Activated T-cell treated with anti-CD3 and anti-CD28 coated beads, Interleukin-2, amount 50 U/mL, for 48 hours (primary cell): ENCODE data around the gene CEP104.

Experiments used
- DNase-seq, 2 experiments: peaks; one replicate each; pipeline ENCODE4 v3.0.0-alpha.2; 2020

The CEP104 gene

GRCh38 chr1:3864884-3865283 lies 7.9 kb upstream of the CEP104 start:
- no peak for DNase-seq

GRCh38 chr1:3863231-3863935 lies 6.4 kb upstream of the CEP104 start:
- DNase-seq = no peak

GRCh38 chr1:3858231-3858981 lies 1.4 kb upstream of the CEP104 start:
- no peak for DNase-seq

GRCh38 chr1:3857791-3858129 lies 749 bp upstream of the CEP104 start:
- DNase-seq = no peak

- DNase-seq = no peak
Measured at GRCh38 chr1:3852711-3853485, 4.1 kb downstream of the CEP104 start.

- DNase-seq = no peak
Measured at GRCh38 chr1:3852091-3852490, 4.9 kb downstream of the CEP104 start.

GRCh38 chr1:3851292-3851691 lies 5.7 kb downstream of the CEP104 start:
- DNase-seq = no peak

- DNase-seq = no peak
Measured at GRCh38 chr1:3850857-3851256, 6.2 kb downstream of the CEP104 start.

GRCh38 chr1:3847081-3847480 lies 9.9 kb downstream of the CEP104 start:
- DNase-seq = no peak

- no peak for DNase-seq
Measured at GRCh38 chr1:3846541-3846940, 10.5 kb downstream of the CEP104 start.

GRCh38 chr1:3842912-3843311 lies 14.1 kb downstream of the CEP104 start:
- DNase-seq = no peak

GRCh38 chr1:3841491-3841890 lies 15.5 kb downstream of the CEP104 start:
- no peak for DNase-seq

GRCh38 chr1:3838788-3839187 lies 18.2 kb downstream of the CEP104 start:
- no peak for DNase-seq

- no peak for DNase-seq
Measured at GRCh38 chr1:3837685-3838084, 19.3 kb downstream of the CEP104 start.

GRCh38 chr1:3837200-3837599 lies 19.8 kb downstream of the CEP104 start:
- no peak for DNase-seq

GRCh38 chr1:3836421-3836820 lies 20.6 kb downstream of the CEP104 start:
- DNase-seq = no peak

GRCh38 chr1:3834701-3835100 lies 22.3 kb downstream of the CEP104 start:
- DNase-seq = no peak

GRCh38 chr1:3831689-3832088 lies 25.3 kb downstream of the CEP104 start:
- no peak for DNase-seq

- DNase-seq = no peak
Measured at GRCh38 chr1:3828391-3828790, 28.6 kb downstream of the CEP104 start.

GRCh38 chr1:3827813-3828307 lies 29.2 kb downstream of the CEP104 start:
- DNase-seq = no peak

GRCh38 chr1:3825356-3825755 lies 31.7 kb downstream of the CEP104 start:
- no peak for DNase-seq

GRCh38 chr1:3824650-3825049 lies 32.4 kb downstream of the CEP104 start:
- DNase-seq = no peak

- DNase-seq = no peak
Measured at GRCh38 chr1:3822421-3822820, 34.6 kb downstream of the CEP104 start.

- DNase-seq = no peak
Measured at GRCh38 chr1:3821908-3822307, 35.1 kb downstream of the CEP104 start.
